ENCODE measurements around the gene GALNT17.

The GALNT17 gene

GRCh38 chr7:71342202-71342601 lies 210.3 kb downstream of the GALNT17 start:
- no peak for DNase-seq (ENCODE audit: low spot score)

- DNase-seq (ENCODE audit: low spot score), result no peak
Observed at GRCh38 chr7:71343039-71343438, 211.1 kb downstream of the GALNT17 start.

GRCh38 chr7:71343892-71344291 lies 211.9 kb downstream of the GALNT17 start:
- no peak for DNase-seq (ENCODE audit: low spot score)

- DNase-seq (ENCODE audit: low spot score), result no peak
Observed at GRCh38 chr7:71345117-71345884, 213.4 kb downstream of the GALNT17 start.

GRCh38 chr7:71348821-71349681 lies 217.1 kb downstream of the GALNT17 start:
- DNase-seq (ENCODE audit: low spot score), result no peak

GRCh38 chr7:71349682-71350481 lies 217.9 kb downstream of the GALNT17 start:
- DNase-seq (ENCODE audit: low spot score), result no peak

- no peak for DNase-seq (ENCODE audit: low spot score)
Observed at GRCh38 chr7:71350680-71351079, 218.7 kb downstream of the GALNT17 start.

GRCh38 chr7:71354716-71355115 lies 222.8 kb downstream of the GALNT17 start:
- DNase-seq (ENCODE audit: low spot score), result no peak

GRCh38 chr7:71361451-71362032 lies 229.6 kb downstream of the GALNT17 start:
- no peak for DNase-seq (ENCODE audit: low spot score)

- DNase-seq (ENCODE audit: low spot score), result no peak
Observed at GRCh38 chr7:71362240-71362639, 230.3 kb downstream of the GALNT17 start.

GRCh38 chr7:71363223-71363622 lies 231.3 kb downstream of the GALNT17 start:
- no peak for DNase-seq (ENCODE audit: low spot score)

- DNase-seq (ENCODE audit: low spot score), result no peak
Observed at GRCh38 chr7:71363627-71364026, 231.7 kb downstream of the GALNT17 start.

- DNase-seq (ENCODE audit: low spot score), result no peak
Observed at GRCh38 chr7:71364551-71364950, 232.6 kb downstream of the GALNT17 start.

- no peak for DNase-seq (ENCODE audit: low spot score)
Observed at GRCh38 chr7:71372991-71373390, 241.0 kb downstream of the GALNT17 start.

GRCh38 chr7:71377062-71377461 lies 245.1 kb downstream of the GALNT17 start:
- no peak for DNase-seq (ENCODE audit: low spot score)

- DNase-seq (ENCODE audit: low spot score), result no peak
Observed at GRCh38 chr7:71377469-71377868, 245.5 kb downstream of the GALNT17 start.

- no peak for DNase-seq (ENCODE audit: low spot score)
Observed at GRCh38 chr7:71384094-71384493, 252.2 kb downstream of the GALNT17 start.

- DNase-seq (ENCODE audit: low spot score), result no peak
Observed at GRCh38 chr7:71385330-71385729, 253.4 kb downstream of the GALNT17 start.

- DNase-seq (ENCODE audit: low spot score), result no peak
Observed at GRCh38 chr7:71386152-71386785, 254.3 kb downstream of the GALNT17 start.

- DNase-seq (ENCODE audit: low spot score), result no peak
Observed at GRCh38 chr7:71388181-71388580, 256.2 kb downstream of the GALNT17 start.

- no peak for DNase-seq (ENCODE audit: low spot score)
Observed at GRCh38 chr7:71389976-71390375, 258.0 kb downstream of the GALNT17 start.

- no peak for DNase-seq (ENCODE audit: low spot score)
Observed at GRCh38 chr7:71393661-71394060, 261.7 kb downstream of the GALNT17 start.
